ENCODE results near the gene ELAVL4.
"Not testable (repeated sequence)": the region's sequence is repeated elsewhere in the genome, so short reads cannot be mapped to it uniquely, and the experiment has no call there.

Gene ELAVL4

DNA sequence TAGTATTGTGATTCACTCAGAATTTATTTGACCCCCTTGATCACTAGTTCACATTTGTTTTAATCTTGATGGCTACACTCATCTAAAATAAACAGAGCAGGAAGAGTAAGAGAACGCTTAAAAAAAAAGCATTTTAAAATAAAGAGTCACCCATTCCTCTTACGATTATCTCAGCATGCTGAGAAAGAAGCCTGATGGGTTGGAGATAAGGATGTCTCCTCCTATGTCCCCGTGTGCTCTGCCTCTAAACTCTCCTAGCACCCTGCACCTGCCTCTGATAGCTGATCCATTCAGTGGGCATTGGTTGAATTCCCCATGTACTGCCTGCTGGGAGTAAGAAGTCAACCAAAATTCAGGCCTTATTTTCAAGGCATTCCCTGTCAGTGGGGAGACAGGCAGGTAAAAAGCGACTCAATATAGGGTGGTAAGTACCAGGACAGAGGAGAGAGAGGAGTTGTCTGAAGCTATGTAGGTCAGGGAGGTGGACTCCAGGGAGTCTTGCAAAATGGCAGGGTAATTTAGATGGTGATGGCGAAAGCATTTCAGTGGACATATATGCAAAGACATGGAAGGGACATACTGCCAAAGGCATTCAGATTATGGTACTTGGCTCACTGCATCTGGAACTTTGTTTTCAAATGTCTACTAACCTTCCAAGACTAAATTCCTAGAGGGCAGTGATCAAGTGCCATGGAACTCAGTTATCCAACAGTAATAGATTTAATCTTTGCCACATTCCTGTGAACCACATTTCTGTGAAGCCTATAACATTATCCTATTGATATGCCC, 18.4 kb downstream of the ELAVL4 start:
- DNase-seq (ENCODE audit: low spot score), result peak; percentile 1

GRCh38 chr1:50129201-50129600, 20.5 kb downstream of the ELAVL4 start:
- no peak for DNase-seq (ENCODE audit: low spot score)

GRCh38 chr1:50132347-50132894, 23.7 kb downstream of the ELAVL4 start:
- no peak for DNase-seq (ENCODE audit: low spot score)

DNA sequence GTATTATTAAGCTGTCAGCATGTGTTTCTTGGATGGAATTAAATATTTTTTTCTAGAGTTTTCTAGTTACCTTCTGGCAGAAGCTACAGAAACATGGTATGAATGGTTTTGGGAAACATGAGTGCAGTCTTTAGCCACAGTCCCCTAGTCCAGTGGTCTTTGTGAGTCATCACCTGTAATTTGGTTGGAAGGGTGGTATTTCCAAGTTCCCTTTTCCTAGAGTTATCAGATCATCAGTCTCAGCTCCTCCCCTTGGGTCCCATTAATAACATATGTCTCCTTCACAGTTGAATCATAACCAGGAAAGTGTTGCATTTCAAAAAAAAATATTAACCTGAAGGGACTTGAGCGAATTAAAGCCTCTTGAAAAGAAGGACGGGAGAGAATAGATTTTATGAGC, 27.0 kb downstream of the ELAVL4 start:
- no peak for DNase-seq (ENCODE audit: low spot score)

- no peak for DNase-seq (ENCODE audit: low spot score)
Measured at GRCh38 chr1:50139339-50140181, 30.8 kb downstream of the ELAVL4 start.

DNA sequence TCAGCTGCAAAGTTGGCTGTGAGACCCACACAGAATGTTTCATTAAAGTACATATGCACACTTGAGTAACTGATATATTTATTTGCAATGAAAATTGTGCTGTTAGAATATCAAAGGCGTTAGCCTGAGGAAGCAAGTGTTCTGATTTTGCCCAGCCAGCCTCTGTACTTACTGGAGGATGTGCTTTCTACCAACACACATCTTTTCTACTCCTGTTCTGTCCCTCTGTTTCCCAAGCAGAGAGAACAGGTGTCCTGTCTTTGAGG, 31.4 kb downstream of the ELAVL4 start:
- no peak for DNase-seq (ENCODE audit: low spot score)

DNA sequence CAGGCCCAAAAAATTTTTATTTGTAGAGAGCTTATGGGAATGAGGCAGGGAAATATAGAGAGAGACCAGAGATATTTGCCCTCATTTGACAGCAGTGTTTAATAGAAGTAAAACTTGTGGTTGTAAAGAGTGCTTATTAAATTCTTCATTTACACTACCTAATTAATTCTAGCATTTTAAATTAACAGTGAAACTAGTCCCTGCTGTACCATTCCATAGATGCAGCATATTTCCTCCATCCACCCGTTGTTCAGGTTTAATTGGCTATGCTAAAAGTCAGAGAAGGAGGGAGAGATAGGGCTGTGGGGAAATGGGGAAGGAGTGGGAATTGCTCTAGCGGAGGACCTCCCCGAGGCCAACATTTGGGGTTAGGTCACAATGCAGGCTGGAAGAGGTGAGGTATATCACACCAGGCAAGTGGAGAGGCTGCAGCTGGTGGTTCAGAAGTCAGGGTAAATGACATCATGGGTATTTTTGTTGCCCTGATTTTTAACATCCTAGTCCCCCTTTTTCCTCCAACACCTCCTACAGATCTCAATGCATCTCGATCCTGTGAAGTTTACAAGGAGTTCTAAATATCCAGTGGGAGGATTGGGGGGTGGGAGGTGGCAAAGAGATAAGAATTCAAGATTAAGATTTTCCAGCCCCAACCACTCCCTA, 38.6 kb downstream of the ELAVL4 start:
- no peak for DNase-seq (ENCODE audit: low spot score)

DNA sequence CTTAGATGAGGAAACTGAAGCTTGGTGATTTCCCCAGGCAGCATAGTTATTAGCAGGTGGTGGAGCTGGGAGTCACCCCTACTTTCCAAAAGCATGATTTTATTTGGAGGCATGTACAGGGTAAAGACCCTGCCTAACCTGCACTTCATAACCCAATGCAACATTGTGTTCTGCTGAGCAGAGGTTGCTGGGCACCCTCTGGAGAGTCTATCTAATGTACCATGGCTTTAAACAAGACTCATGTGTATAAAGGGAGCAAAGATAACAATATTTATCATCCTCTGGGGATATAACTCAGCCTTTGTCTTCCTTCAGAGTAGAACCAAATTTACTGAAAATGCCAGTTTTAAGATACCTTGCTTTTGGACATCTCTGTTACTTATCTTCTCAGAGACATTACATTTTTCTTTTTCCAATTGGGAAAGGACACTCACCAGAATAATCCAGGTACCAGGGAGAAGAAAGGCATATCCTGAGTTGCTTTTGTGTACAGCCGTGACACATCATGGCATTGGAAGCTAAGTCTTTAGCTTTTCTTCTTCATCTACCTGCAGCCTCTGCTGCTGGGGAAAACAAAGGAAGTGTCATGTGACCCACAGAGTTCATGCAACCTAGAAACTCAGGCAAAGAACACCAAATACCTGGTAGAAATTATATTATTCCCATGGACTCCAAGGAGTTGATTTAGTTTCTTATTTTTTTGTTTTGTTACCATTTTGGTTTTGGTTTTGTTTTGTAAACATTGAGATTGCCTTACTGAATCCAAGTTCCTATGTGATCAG, 39.6 kb downstream of the ELAVL4 start:
- DNase-seq (ENCODE audit: low spot score), result no peak

GRCh38 chr1:50152236-50152635, 43.5 kb downstream of the ELAVL4 start:
- no peak for DNase-seq (ENCODE audit: low spot score)

- DNase-seq (ENCODE audit: low spot score), result no peak
Measured at GRCh38 chr1:50155541-50155940, 46.8 kb downstream of the ELAVL4 start.

GRCh38 chr1:50156241-50157010, 47.7 kb downstream of the ELAVL4 start:
- DNase-seq (ENCODE audit: low spot score), result no peak

DNA sequence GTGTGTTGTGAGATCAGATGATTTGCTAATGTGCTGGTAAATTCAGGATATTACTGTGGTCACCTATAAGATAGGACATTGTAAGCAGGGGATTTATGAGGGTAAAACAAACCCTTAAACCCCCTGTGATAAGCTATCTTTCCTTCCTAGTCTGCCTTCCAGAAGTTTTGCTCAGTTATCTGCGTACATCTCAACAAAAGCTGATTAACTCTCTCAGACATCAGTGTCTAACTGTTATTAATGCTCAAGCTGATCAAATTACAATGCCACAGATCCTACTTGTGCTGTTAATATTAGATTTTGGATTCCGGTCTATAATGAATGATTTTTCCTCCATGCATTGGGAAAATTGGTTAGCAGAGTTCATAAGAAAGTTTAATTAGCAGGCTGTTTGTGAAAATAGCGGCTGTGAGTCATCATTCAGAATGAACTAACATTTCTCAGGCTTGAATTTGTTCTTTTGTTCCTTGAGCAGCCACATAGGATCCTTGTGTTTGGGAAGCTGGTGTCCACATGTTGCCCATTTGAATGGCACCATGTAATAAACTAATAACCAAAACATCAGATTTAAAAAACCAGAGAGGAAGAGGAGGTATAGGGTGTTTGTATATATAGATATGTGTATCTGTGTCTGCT, 48.7 kb downstream of the ELAVL4 start:
- DNase-seq (ENCODE audit: low spot score), result no peak

DNA sequence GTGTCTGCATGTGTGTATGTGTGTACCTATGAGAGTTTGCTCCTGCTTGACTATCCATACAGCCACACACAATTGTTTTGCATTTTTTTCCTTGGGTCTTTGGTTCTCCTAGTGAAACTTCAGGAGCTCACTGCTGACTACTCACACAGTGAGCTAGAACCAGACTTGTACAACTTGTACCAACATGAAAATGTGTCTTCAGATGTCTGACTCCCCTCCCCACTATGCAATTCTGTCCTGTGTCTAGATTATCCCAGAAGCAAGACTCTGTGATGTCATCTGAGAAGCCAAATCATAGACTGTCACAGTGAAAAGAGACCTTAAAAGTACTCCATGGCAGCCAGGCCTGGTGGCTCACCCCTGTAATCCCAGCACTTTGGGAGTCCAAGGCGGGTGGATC, 49.7 kb downstream of the ELAVL4 start:
- DNase-seq (ENCODE audit: low spot score), result no peak

- no peak for DNase-seq (ENCODE audit: low spot score)
Measured at GRCh38 chr1:50163680-50164079, 55.0 kb downstream of the ELAVL4 start.

DNA sequence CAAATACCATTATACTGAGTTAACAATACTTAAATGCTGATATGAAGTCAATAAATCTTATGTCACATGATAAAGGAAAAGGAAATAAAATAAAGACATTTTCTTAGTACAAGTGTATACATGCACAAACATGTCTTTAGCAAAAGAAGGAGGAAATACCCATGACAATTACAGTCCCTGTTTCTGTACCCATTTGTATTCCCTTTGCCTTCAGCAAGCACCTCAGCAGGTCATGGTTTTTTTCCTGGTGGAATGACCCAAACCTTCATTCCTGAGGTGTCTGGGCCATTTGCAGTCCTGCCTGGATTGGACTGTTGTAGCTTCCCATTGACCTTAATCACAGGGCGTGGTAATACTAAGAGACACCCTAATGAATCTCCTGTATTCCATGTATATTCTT, 57.6 kb downstream of the ELAVL4 start:
- DNase-seq (ENCODE audit: low spot score), result not testable (repeated sequence)

GRCh38 chr1:50172299-50172698, 63.6 kb downstream of the ELAVL4 start:
- no peak for DNase-seq (ENCODE audit: low spot score)

GRCh38 chr1:50174101-50174500, 65.4 kb downstream of the ELAVL4 start:
- no peak for DNase-seq (ENCODE audit: low spot score)

- DNase-seq (ENCODE audit: low spot score), result no peak
Measured at GRCh38 chr1:50175719-50176639, 67.3 kb downstream of the ELAVL4 start.

- DNase-seq (ENCODE audit: low spot score), result no peak
Measured at GRCh38 chr1:50177994-50178393, 69.3 kb downstream of the ELAVL4 start.

DNA sequence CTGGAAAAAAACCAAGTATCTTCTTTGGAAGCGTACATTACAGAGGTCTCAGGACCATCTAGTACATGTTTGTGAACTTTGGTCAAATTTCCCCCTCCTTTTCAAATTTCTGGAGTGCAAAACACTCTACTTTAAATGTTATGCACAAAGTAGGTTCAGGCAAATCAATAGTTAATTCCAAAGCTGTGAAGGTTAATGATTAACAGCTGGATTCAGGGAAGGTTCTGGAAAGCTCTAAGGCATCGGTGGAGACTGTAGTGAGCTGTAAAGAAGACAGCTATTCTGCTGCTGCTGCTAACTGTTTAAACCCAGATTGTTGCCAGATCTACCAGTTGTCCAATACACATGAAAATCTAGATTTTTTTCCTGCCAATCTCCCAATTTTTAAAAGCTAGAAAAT, 70.9 kb downstream of the ELAVL4 start:
- no peak for DNase-seq (ENCODE audit: low spot score)
